ENCODE results near the gene ITGA8. TPM values are rescaled to one million over a fixed set of nuclear protein-coding genes. Genes with fewer than 3 reads are reported as not detected.
"Not testable (repeated sequence)": the region's sequence is repeated elsewhere in the genome, so short reads cannot be mapped to it uniquely, and the experiment has no call there.

ITGA8 gene
- total and polyA plus RNA-seq, 2 of the 4 experiments (the other 2 are of a cell fraction), result under 0.01 to 0.02 TPM

GRCh38 chr10:15476337-15476736 lies 243.4 kb downstream of the ITGA8 start:
- no CpG with 5 or more reads among the region's 4 CpGs for WGBS, 2 experiments (ENCODE audit: extremely low coverage in 2 of 2, insufficient read length in 1 of 2)
- intact Hi-C loops (cut with micrococcal nuclease), result no loop called here

GRCh38 chr10:15475439-15475838 lies 244.3 kb downstream of the ITGA8 start:
- H3K36me3 ChIP-seq (ENCODE audit: control insufficient read depth, insufficient read depth, low read length); H4K91ac ChIP-seq (ENCODE audit: insufficient read depth, low read depth, low read length); H3K4me1 ChIP-seq (ENCODE audit: control insufficient read depth, insufficient read depth, low read length); in situ Hi-C loops (cut with MboI; ENCODE audit: low sequenced_read_pairs); H3K23ac ChIP-seq (ENCODE audit: low read depth, low read length); H3K9me1 ChIP-seq (ENCODE audit: insufficient read depth, low read length); DNase-seq; H3K27ac ChIP-seq (ENCODE audit: insufficient read depth, low read length); H4K5ac ChIP-seq (ENCODE audit: low read depth, low read length); H3K9ac ChIP-seq (ENCODE audit: low read depth, low read length); H4K8ac ChIP-seq (ENCODE audit: low read depth in 2 of 2, low read length in 2 of 2); H2AFZ ChIP-seq (replicated peaks; ENCODE audit: low read length, poor library complexity); H3K4me3 ChIP-seq (ENCODE audit: insufficient read depth, low read depth, low read length); H3K18ac ChIP-seq (ENCODE audit: low read depth, low read length); ATAC-seq (ENCODE audit: low read depth); H2BK5ac ChIP-seq (ENCODE audit: low read depth, low read length, poor library complexity, severe bottlenecking); H2BK120ac ChIP-seq (ENCODE audit: low read depth, low read length); H3K4ac ChIP-seq (ENCODE audit: low read depth, low read length); H2BK20ac ChIP-seq (ENCODE audit: low read depth, low read length); H3K79me1 ChIP-seq (ENCODE audit: low read depth in 1 of 2, low read length in 2 of 2); H2BK15ac ChIP-seq (ENCODE audit: low read depth, low read length); BruUV-seq (replicated peaks); H2AK5ac ChIP-seq (ENCODE audit: low read depth, low read length); POLR2A ChIA-PET (ENCODE audit: unreplicated experiment); H3K14ac ChIP-seq (replicated peaks; ENCODE audit: low read depth, low read length); H2AK9ac ChIP-seq (replicated peaks; ENCODE audit: low read depth, low read length, poor library complexity); H3K4me2 ChIP-seq (ENCODE audit: low read depth, low read length); H3K9me3 ChIP-seq (ENCODE audit: control insufficient read depth, insufficient read depth, low read length); H4K20me1 ChIP-seq (ENCODE audit: insufficient read depth, low read length); dilution Hi-C loops (cut with HindIII; ENCODE audit: low sequenced_read_pairs, unreplicated experiment); H3K56ac ChIP-seq (ENCODE audit: extremely low read depth, insufficient read depth, low read length); intact Hi-C loops (cut with micrococcal nuclease): not testable (repeated sequence)
- peaks cover 17% of the 10 kb centered on the region for H3K27me3 ChIP-seq (ENCODE audit: control insufficient read depth, insufficient read depth, low read length)
- CTCF ChIA-PET, result interaction anchor here (1.5 kb wide), 1 partner anchor 36 kb away, joined by 6 read pairs; no protein-coding TSS in a partner anchor

More at GRCh38 chr10:15476337-15476736, 243.4 kb downstream of the ITGA8 start:
- dilution Hi-C loops (cut with HindIII; ENCODE audit: low sequenced_read_pairs, unreplicated experiment) (no loop called here), in situ Hi-C loops (cut with MboI; ENCODE audit: low sequenced_read_pairs) (no loop called here)
- Histone ChIP-seq H2BK20ac (ENCODE audit: low read depth, low read length) (no peak overlapping the region), H3K23ac (ENCODE audit: low read depth, low read length) (no peak overlapping the region), H3K56ac (ENCODE audit: extremely low read depth, insufficient read depth, low read length) (no peak overlapping the region), H3K4me3 (ENCODE audit: insufficient read depth, low read depth, low read length) (no peak overlapping the region), H3K18ac (ENCODE audit: low read depth, low read length) (no peak overlapping the region), H2BK5ac (ENCODE audit: low read depth, low read length, poor library complexity, severe bottlenecking) (no peak overlapping the region), H3K14ac (replicated peaks; ENCODE audit: low read depth, low read length) (no peak overlapping the region), H4K5ac (ENCODE audit: low read depth, low read length) (no peak overlapping the region), H2BK120ac (ENCODE audit: low read depth, low read length) (no peak overlapping the region), H3K4ac (ENCODE audit: low read depth, low read length) (no peak overlapping the region), H4K20me1 (ENCODE audit: insufficient read depth, low read length) (no peaks in the 10 kb centered on the region), H3K4me2 (ENCODE audit: low read depth, low read length) (no peak overlapping the region), H4K91ac (ENCODE audit: insufficient read depth, low read depth, low read length) (no peak overlapping the region), H2AK9ac (replicated peaks; ENCODE audit: low read depth, low read length, poor library complexity) (no peak overlapping the region), H3K9me3 (ENCODE audit: control insufficient read depth, insufficient read depth, low read length) (no peaks in the 10 kb centered on the region), H3K79me1 (ENCODE audit: low read depth in 1 of 2, low read length in 2 of 2) (no peaks in the 10 kb centered on the region), H3K36me3 (ENCODE audit: control insufficient read depth, insufficient read depth, low read length) (no peaks in the 10 kb centered on the region), H3K9ac (ENCODE audit: low read depth, low read length) (no peak overlapping the region), H2AFZ (replicated peaks; ENCODE audit: low read length, poor library complexity) (no peak overlapping the region), H2AK5ac (ENCODE audit: low read depth, low read length) (no peak overlapping the region; the same call in 1 of the 2 replicates), H4K8ac (ENCODE audit: low read depth in 2 of 2, low read length in 2 of 2) (no peak overlapping the region), H3K27me3 (ENCODE audit: control insufficient read depth, insufficient read depth, low read length) (peaks cover 17% of the 10 kb centered on the region), H2BK15ac (ENCODE audit: low read depth, low read length) (no peak overlapping the region), H3K9me1 (ENCODE audit: insufficient read depth, low read length) (no peaks in the 10 kb centered on the region), H3K27ac (ENCODE audit: insufficient read depth, low read length) (no peak overlapping the region), H3K4me1 (ENCODE audit: control insufficient read depth, insufficient read depth, low read length) (no peaks in the 10 kb centered on the region)
- no peak for TF ChIP-seq MAFK (IDR thresholded peaks at IDR 0.05; ENCODE audit: low read depth, low read length)
- no peak for TF ChIP-seq CHD1 (IDR thresholded peaks at IDR 0.05; ENCODE audit: low read depth, low read length)
- TF ChIP-seq POLR2A (IDR thresholded peaks at IDR 0.05; ENCODE audit: low read depth, low read length), result no peak
- no peak for TF ChIP-seq FOS (IDR thresholded peaks at IDR 0.05; ENCODE audit: low read depth, low read length)
- TF ChIP-seq USF2 (IDR thresholded peaks at IDR 0.05; ENCODE audit: low read depth, low read length), result no peak
- TF ChIP-seq RAD21 (IDR thresholded peaks at IDR 0.05; ENCODE audit: low read length), result no peak
- TF ChIP-seq CEBPB (IDR thresholded peaks at IDR 0.05; ENCODE audit: low read depth, low read length), result no peak
- TF ChIP-seq MAZ (IDR thresholded peaks at IDR 0.05; ENCODE audit: borderline replicate concordance, low read depth, low read length), result no peak
- no peak for TF ChIP-seq MXI1 (IDR thresholded peaks at IDR 0.05; ENCODE audit: borderline replicate concordance, low read depth, low read length)
- TF ChIP-seq SMC3 (IDR thresholded peaks at IDR 0.05; ENCODE audit: low read depth, low read length), result no peak
- ChIA-PET POLR2A (ENCODE audit: unreplicated experiment) (interaction anchor here (0.7 kb wide), 1 partner anchor 1794 kb away, joined by 5 read pairs; no protein-coding TSS in a partner anchor), CTCF (interaction anchor here (0.6 kb wide), 1 partner anchor 17 kb away, joined by 6 read pairs; no protein-coding TSS in a partner anchor)
- DNase-seq (no peak), ATAC-seq (ENCODE audit: low read depth) (no peak)
- no TSS peak for BruUV-seq (replicated peaks)
